ENCODE results near the gene ATP9B. TPM values are rescaled to one million over a fixed set of nuclear protein-coding genes. Genes with fewer than 3 reads are reported as not detected.

ATP9B gene
- total RNA-seq, 1 donor: 29.3 TPM

DNA sequence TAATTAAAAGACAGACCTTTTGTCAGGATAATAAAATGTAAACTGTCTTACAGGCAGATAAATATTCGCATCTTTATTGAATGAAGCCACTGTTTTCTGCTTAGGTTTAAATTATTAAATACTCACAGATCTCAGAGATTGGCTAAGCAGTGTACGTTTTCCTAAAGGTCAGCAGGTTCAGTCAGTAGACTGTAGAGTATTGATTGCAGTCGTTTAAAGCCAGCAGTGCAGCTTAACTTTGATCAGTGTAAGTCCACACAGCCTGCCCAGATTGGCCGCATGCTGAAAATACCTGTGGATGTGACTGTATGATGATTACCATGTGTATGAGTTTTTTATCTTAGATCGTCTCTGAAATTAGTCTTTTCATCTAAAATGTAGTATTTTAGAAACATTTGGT, 42.3 kb downstream of the ATP9B start:
- Histone ChIP-seq H3K4me2 (ENCODE audit: insufficient read depth, low read length) (no peak overlapping the region), H3K79me2 (ENCODE audit: insufficient read depth, low read length) (peaks cover 5% of the 10 kb centered on the region), H3K4me3 (ENCODE audit: insufficient read depth, low read length) (no peak overlapping the region), H3K27me3 (ENCODE audit: insufficient read depth, low read length) (no peaks in the 10 kb centered on the region), H3K4me1 (ENCODE audit: insufficient read depth, low read length) (no peaks in the 10 kb centered on the region), H3K36me3 (ENCODE audit: insufficient read depth, low read length) (no peaks in the 10 kb centered on the region), H4K20me1 (ENCODE audit: insufficient read depth, low read length) (no peaks in the 10 kb centered on the region), H3K9me3 (ENCODE audit: low read depth, low read length) (no peaks in the 10 kb centered on the region), H3K27ac (ENCODE audit: low read depth, low read length) (no peak overlapping the region), H2AFZ (ENCODE audit: low read length) (no peak overlapping the region)
- DNase-seq (ENCODE audit: insufficient read length, low spot score, missing footprints): no peak
- TF ChIP-seq, protein P1, sequence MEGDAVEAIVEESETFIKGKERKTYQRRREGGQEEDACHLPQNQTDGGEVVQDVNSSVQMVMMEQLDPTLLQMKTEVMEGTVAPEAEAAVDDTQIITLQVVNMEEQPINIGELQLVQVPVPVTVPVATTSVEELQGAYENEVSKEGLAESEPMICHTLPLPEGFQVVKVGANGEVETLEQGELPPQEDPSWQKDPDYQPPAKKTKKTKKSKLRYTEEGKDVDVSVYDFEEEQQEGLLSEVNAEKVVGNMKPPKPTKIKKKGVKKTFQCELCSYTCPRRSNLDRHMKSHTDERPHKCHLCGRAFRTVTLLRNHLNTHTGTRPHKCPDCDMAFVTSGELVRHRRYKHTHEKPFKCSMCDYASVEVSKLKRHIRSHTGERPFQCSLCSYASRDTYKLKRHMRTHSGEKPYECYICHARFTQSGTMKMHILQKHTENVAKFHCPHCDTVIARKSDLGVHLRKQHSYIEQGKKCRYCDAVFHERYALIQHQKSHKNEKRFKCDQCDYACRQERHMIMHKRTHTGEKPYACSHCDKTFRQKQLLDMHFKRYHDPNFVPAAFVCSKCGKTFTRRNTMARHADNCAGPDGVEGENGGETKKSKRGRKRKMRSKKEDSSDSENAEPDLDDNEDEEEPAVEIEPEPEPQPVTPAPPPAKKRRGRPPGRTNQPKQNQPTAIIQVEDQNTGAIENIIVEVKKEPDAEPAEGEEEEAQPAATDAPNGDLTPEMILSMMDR (IDR thresholded peaks at IDR 0.05; ENCODE audit: extremely low read depth, low read depth, low read length): no peak

DNA sequence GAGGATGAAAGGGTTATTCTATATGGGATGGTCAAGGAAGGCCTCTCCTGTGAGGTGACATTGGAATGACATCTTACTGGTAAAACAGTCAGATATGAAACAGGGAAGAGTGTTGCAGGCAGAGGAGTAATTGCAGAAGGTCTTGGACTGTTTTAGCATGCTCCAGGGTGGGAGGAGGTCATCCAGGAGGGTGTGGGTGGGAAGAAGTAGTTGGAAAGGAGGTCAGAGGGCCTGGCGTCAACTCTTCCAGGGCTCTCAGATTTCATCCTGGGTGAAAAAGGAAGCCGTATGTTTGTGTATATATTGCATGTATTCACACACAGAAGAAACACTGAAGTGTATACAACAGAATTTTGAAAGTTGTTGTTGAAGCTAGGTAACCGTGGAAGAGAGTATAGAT, 48.2 kb downstream of the ATP9B start:
- DNase-seq (ENCODE audit: insufficient read length, low spot score, missing footprints): no peak

DNA sequence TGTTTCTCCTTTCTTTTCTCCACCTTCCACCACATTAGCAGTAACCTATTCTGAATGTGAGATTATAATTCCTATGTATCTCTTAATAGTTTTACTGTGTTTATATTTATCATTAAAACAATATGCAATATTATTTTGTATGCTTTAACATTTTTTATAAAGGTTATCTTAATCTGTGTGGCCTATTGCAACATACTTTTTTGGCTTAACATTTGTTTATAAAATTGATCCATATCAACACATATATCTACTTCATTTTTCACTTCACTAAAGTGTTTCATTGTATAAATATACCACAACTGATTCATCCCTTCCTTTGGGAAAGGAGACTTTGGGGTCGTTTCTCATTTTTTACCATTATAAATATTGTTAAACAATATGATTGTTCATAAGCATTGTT, 48.6 kb downstream of the ATP9B start:
- H4K20me1 ChIP-seq (ENCODE audit: insufficient read depth, low read length): no peaks in the 10 kb centered on the region
- TF ChIP-seq, protein P1 (IDR thresholded peaks at IDR 0.05; ENCODE audit: extremely low read depth, low read depth, low read length): no peak
- H3K27me3 ChIP-seq (ENCODE audit: insufficient read depth, low read length): no peaks in the 10 kb centered on the region
- H3K4me2 ChIP-seq (ENCODE audit: insufficient read depth, low read length): no peak overlapping the region
- H3K79me2 ChIP-seq (ENCODE audit: insufficient read depth, low read length): no peaks in the 10 kb centered on the region
- no peak overlapping the region for H3K27ac ChIP-seq (ENCODE audit: low read depth, low read length)
- peaks cover 4% of the 10 kb centered on the region for H3K4me1 ChIP-seq (ENCODE audit: insufficient read depth, low read length)
- H2AFZ ChIP-seq (ENCODE audit: low read length): no peak overlapping the region
- no peak for DNase-seq (ENCODE audit: insufficient read length, low spot score, missing footprints)
- no peak overlapping the region for H3K4me3 ChIP-seq (ENCODE audit: insufficient read depth, low read length)
- no peaks in the 10 kb centered on the region for H3K36me3 ChIP-seq (ENCODE audit: insufficient read depth, low read length)
- H3K9me3 ChIP-seq (ENCODE audit: low read depth, low read length): no peaks in the 10 kb centered on the region

More for the DNA sequence above, 48.2 kb downstream of the ATP9B start:
- Histone ChIP-seq H3K27me3 (ENCODE audit: insufficient read depth, low read length) (no peaks in the 10 kb centered on the region), H3K4me2 (ENCODE audit: insufficient read depth, low read length) (no peak overlapping the region), H3K4me3 (ENCODE audit: insufficient read depth, low read length) (no peak overlapping the region), H3K36me3 (ENCODE audit: insufficient read depth, low read length) (no peaks in the 10 kb centered on the region), H2AFZ (ENCODE audit: low read length) (no peak overlapping the region), H3K4me1 (ENCODE audit: insufficient read depth, low read length) (peaks cover 4% of the 10 kb centered on the region), H3K79me2 (ENCODE audit: insufficient read depth, low read length) (no peaks in the 10 kb centered on the region), H3K27ac (ENCODE audit: low read depth, low read length) (no peak overlapping the region), H4K20me1 (ENCODE audit: insufficient read depth, low read length) (no peaks in the 10 kb centered on the region), H3K9me3 (ENCODE audit: low read depth, low read length) (no peaks in the 10 kb centered on the region)
- TF ChIP-seq, protein P1 (IDR thresholded peaks at IDR 0.05; ENCODE audit: extremely low read depth, low read depth, low read length): no peak

DNA sequence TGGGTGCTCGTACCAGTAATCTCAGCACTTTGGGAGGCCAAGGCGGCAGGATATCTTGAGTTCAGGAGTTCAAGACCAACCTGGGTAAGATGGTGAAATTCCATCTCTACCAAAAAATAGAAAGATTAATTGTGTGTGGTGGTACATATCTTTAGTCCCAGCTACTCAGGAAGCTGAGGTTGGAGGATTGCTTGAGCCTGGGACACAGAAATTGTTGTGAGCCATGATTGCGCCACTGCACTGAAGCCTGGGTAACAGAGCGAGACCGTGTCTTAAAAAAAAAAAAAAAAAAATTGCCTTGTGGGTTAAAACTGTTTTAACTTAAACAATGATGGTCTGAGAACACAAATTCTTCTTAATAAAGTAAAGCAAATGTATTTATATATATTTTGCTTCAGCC, 49.6 kb downstream of the ATP9B start:
- Histone ChIP-seq H3K9me3 (ENCODE audit: low read depth, low read length) (no peaks in the 10 kb centered on the region), H2AFZ (ENCODE audit: low read length) (no peak overlapping the region), H3K36me3 (ENCODE audit: insufficient read depth, low read length) (no peaks in the 10 kb centered on the region), H3K4me1 (ENCODE audit: insufficient read depth, low read length) (peaks cover 4% of the 10 kb centered on the region), H3K4me2 (ENCODE audit: insufficient read depth, low read length) (no peak overlapping the region), H3K4me3 (ENCODE audit: insufficient read depth, low read length) (no peak overlapping the region), H3K79me2 (ENCODE audit: insufficient read depth, low read length) (no peaks in the 10 kb centered on the region), H3K27me3 (ENCODE audit: insufficient read depth, low read length) (no peaks in the 10 kb centered on the region), H3K27ac (ENCODE audit: low read depth, low read length) (no peak overlapping the region), H4K20me1 (ENCODE audit: insufficient read depth, low read length) (no peaks in the 10 kb centered on the region)
- TF ChIP-seq, protein P1 (IDR thresholded peaks at IDR 0.05; ENCODE audit: extremely low read depth, low read depth, low read length): no peak
- no peak for DNase-seq (ENCODE audit: insufficient read length, low spot score, missing footprints)

All from osteoblast (primary cell).